H9 (cell line): ENCODE measurements around the gene RASSF8. TPM values are rescaled to one million over a fixed set of nuclear protein-coding genes. Genes with fewer than 3 reads are reported as not detected.

ENCODE experiments used
- DNase-seq: peaks from one replicate; pipeline ENCODE4 v3.0.0-alpha.2; 2017
- H2AFZ ChIP-seq: one replicate; pipeline ENCODE4 v1.6.1; 2013; ENCODE audit warnings: mild to moderate bottlenecking, low read length, control low read depth, moderate library complexity
- H2AK5ac ChIP-seq: 2 replicates; pipeline ENCODE4 v1.6.1; 2013; ENCODE audit warnings: low read length, control low read depth, mixed read lengths; ENCODE audit not compliant: insufficient read length
- H2BK120ac ChIP-seq: one replicate; pipeline ENCODE4 v1.6.1; 2013; ENCODE audit warnings: low read depth, mild to moderate bottlenecking, low read length, control low read depth, inconsistent platforms; ENCODE audit not compliant: poor library complexity, severe bottlenecking
- H2BK12ac ChIP-seq: 2 replicates; pipeline ENCODE4 v1.6.1; 2013; ENCODE audit warnings: low read length, control low read depth, mixed read lengths, low read depth; ENCODE audit not compliant: insufficient read length
- H2BK15ac ChIP-seq: 2 replicates; pipeline ENCODE4 v1.6.1; 2013; ENCODE audit warnings: low read depth, low read length, control low read depth
- H2BK20ac ChIP-seq: one replicate; pipeline ENCODE4 v1.6.1; 2013; ENCODE audit warnings: low read depth, mild to moderate bottlenecking, low read length, control low read depth, inconsistent platforms; ENCODE audit not compliant: poor library complexity, severe bottlenecking
- H2BK5ac ChIP-seq: 2 replicates; pipeline ENCODE4 v1.6.1; 2013; ENCODE audit warnings: low read length, control low read depth, mixed read lengths; ENCODE audit not compliant: insufficient read length
- H3K14ac ChIP-seq: 2 replicates; pipeline ENCODE4 v1.6.1; 2013; ENCODE audit warnings: low read length, control low read depth; ENCODE audit not compliant: insufficient read depth
- H3K18ac ChIP-seq: 2 replicates; pipeline ENCODE4 v1.6.1; 2013; ENCODE audit warnings: low read depth, mild to moderate bottlenecking, mixed read lengths, low read length, control low read depth; ENCODE audit not compliant: insufficient read length
- H3K23ac ChIP-seq: 2 replicates; pipeline ENCODE4 v1.6.1; 2013; ENCODE audit warnings: low read length, control low read depth, mixed read lengths, low read depth; ENCODE audit not compliant: insufficient read length
- H3K23me2 ChIP-seq: 2 replicates; pipeline ENCODE4 v1.6.1; 2013; ENCODE audit warnings: low read depth, mild to moderate bottlenecking, mixed read lengths, low read length, control low read depth; ENCODE audit not compliant: insufficient read length, poor library complexity, severe bottlenecking
- H3K27ac ChIP-seq: 2 replicates; pipeline ENCODE4 v1.5.1; 2013; ENCODE audit warnings: low read length, control low read depth, mixed read lengths, low read depth; ENCODE audit not compliant: insufficient read length
- H3K27me3 ChIP-seq: 2 replicates; pipeline ENCODE4 v1.6.1; 2013; ENCODE audit warnings: low read length, control low read depth, inconsistent platforms; ENCODE audit not compliant: insufficient read depth
- H3K4ac ChIP-seq: 2 replicates; pipeline ENCODE4 v1.6.1; 2013; ENCODE audit warnings: low read depth, mild to moderate bottlenecking, control low read depth, inconsistent platforms, low read length, moderate library complexity
- H3K4me1 ChIP-seq: 2 replicates; pipeline ENCODE4 v1.6.1; 2013; ENCODE audit warnings: low read length, control low read depth, inconsistent platforms; ENCODE audit not compliant: insufficient read depth
- H3K4me2 ChIP-seq: 2 replicates; pipeline ENCODE4 v1.6.1; 2013; ENCODE audit warnings: low read length, control low read depth, mixed read lengths; ENCODE audit not compliant: insufficient read length, insufficient read depth
- H3K56ac ChIP-seq: 2 replicates; pipeline ENCODE4 v1.6.1; 2013; ENCODE audit warnings: low read depth, mild to moderate bottlenecking, mixed read lengths, low read length, control low read depth; ENCODE audit not compliant: insufficient read length
- H3K79me1 ChIP-seq: 2 replicates; pipeline ENCODE4 v1.6.1; 2013; ENCODE audit warnings: low read depth, mild to moderate bottlenecking, moderate library complexity, low read length, control low read depth, inconsistent platforms; ENCODE audit not compliant: insufficient read depth, poor library complexity, severe bottlenecking
- H3K79me2 ChIP-seq: 2 replicates; pipeline ENCODE4 v1.6.1; 2013; ENCODE audit warnings: low read length, control low read depth, inconsistent platforms; ENCODE audit not compliant: insufficient read depth
- H3K9ac ChIP-seq: 2 replicates; pipeline ENCODE4 v1.6.1; 2013; ENCODE audit warnings: low read length, control low read depth, mixed read lengths; ENCODE audit not compliant: insufficient read length; ENCODE audit errors: extremely low read depth
- H3K9me3 ChIP-seq: one replicate; pipeline ENCODE4 v1.6.1; 2013; ENCODE audit warnings: low read depth, low read length, inconsistent platforms; ENCODE audit not compliant: control insufficient read depth
- H3T11ph ChIP-seq: one replicate; pipeline ENCODE4 v1.6.1; 2013; ENCODE audit warnings: mild to moderate bottlenecking, low read length, control low read depth, inconsistent platforms
- H4K20me1 ChIP-seq: one replicate; pipeline ENCODE4 v1.6.1; 2013; ENCODE audit not compliant: control insufficient read depth, insufficient read length, insufficient read depth
- H4K5ac ChIP-seq: 2 replicates; pipeline ENCODE4 v1.6.1; 2013; ENCODE audit warnings: low read depth, mild to moderate bottlenecking, mixed read lengths, low read length, control low read depth; ENCODE audit not compliant: insufficient read length
- H4K8ac ChIP-seq: replicated peaks from 2 replicates; pipeline ENCODE4 v1.6.1; 2013; ENCODE audit warnings: low read length, control low read depth, mixed read lengths, low read depth; ENCODE audit not compliant: insufficient read length
- H4K91ac ChIP-seq: 2 replicates; pipeline ENCODE4 v1.6.1; 2013; ENCODE audit warnings: low read depth, mild to moderate bottlenecking, moderate library complexity, mixed read lengths, low read length, control low read depth; ENCODE audit not compliant: insufficient read length
- H3K27ac Mint-ChIP-seq, 3 experiments: 2 replicates in 2 of 3; 3 replicates in 1 of 3; pipeline ENCODE4 v1.8.0; 2020 to 2021; ENCODE audit warnings: mixed read lengths in 3 of 3, mild to moderate bottlenecking in 1 of 3, moderate library complexity in 1 of 3
- H3K27me3 Mint-ChIP-seq: 2 replicates; pipeline ENCODE4 v1.8.0; 2021; ENCODE audit warnings: low read depth, mild to moderate bottlenecking, moderate library complexity, mixed read lengths
- H3K36me3 Mint-ChIP-seq, 3 experiments: 2 replicates in 2 of 3; 3 replicates in 1 of 3; pipeline ENCODE4 v1.8.0; 2020 to 2021; ENCODE audit warnings: low read depth in 3 of 3, mixed read lengths in 3 of 3; ENCODE audit not compliant: insufficient read depth in 1 of 3
- H3K4me1 Mint-ChIP-seq, 2 experiments: 2 replicates each; pipeline ENCODE4 v1.8.0; 2020; ENCODE audit warnings: mixed read lengths in 2 of 2
- H3K4me3 Mint-ChIP-seq, 2 experiments: 2 replicates in 1 of 2; 3 replicates in 1 of 2; pipeline ENCODE4 v1.8.0; 2020 to 2021; ENCODE audit warnings: mild to moderate bottlenecking in 2 of 2, mixed read lengths in 2 of 2, moderate library complexity in 1 of 2
- H3K9me3 Mint-ChIP-seq, 2 experiments: 2 replicates in 1 of 2; 3 replicates in 1 of 2; pipeline ENCODE4 v1.8.0; 2020; ENCODE audit warnings: mild to moderate bottlenecking in 2 of 2, mixed read lengths in 2 of 2, moderate library complexity in 1 of 2
- CTCF ChIP-seq: fragments of 200-600 bp; sonication (generic); conservative IDR thresholded peaks from 3 replicates; pipeline ENCODE4 v1.8.0; 2021; ENCODE audit warnings: antibody characterized with exemption, mild to moderate bottlenecking
- WGBS: extraction: QIAGEN DNeasy Blood & Tissue Kit; methylation state at CpG from one replicate; pipeline ENCODE4 v1.1.7; 2013; ENCODE audit warnings: missing lambda C conversion rate, low lambda C conversion rate, mixed read lengths; ENCODE audit not compliant: insufficient read length; ENCODE audit errors: extremely low coverage; 5-methylcytosine and 5-hydroxymethylcytosine counted together
- total RNA-seq: library from RNA; stranded (reverse); gene quantifications from 2 replicates; pipeline ENCODE4 v1.2.1, GENCODE V29; 2021

The RASSF8 gene
- total RNA-seq, 1 experiment from 2014 or later, result 38.8 TPM

- H3K36me3 Mint-ChIP-seq, result no peaks in the 10 kb centered on the region
- Histone ChIP-seq H3K23me2 (no peaks in the 10 kb centered on the region), H3K9me3 (no peaks in the 10 kb centered on the region), H3K79me2 (no peaks in the 10 kb centered on the region), H2BK120ac (no peak overlapping the region), H2AFZ (no peak overlapping the region), H3K9ac (no peak overlapping the region), H2BK5ac (no peak overlapping the region), H4K8ac (no peak overlapping the region), H4K20me1 (no peaks in the 10 kb centered on the region), H3K18ac (no peak overlapping the region), H3K27ac (no peak overlapping the region), H3K4me1 (peaks cover 4% of the 10 kb centered on the region; the same call in 1 of the 2 replicates), H2AK5ac (no peak overlapping the region), H3K23ac (no peak overlapping the region), H4K91ac (no peak overlapping the region), H3K4ac (no peak overlapping the region), H2BK20ac (no peak overlapping the region), H3K79me1 (no peaks in the 10 kb centered on the region), H3K4me2 (no peak overlapping the region), H3K27me3 (no peaks in the 10 kb centered on the region), H3T11ph (no peak overlapping the region), H2BK12ac (no peak overlapping the region), H3K14ac (no peak overlapping the region), H4K5ac (no peak overlapping the region), H3K56ac (no peak overlapping the region), H2BK15ac (no peak overlapping the region)
- no CpG with 5 or more reads among the region's 9 CpGs for WGBS
- H3K27ac Mint-ChIP-seq, result peak overlapping the region in 1 of 3 experiments; percentile 39; a peak in 2 of 7 replicates
- peaks cover 15 to 29% of the 10 kb centered on the region in 2 experiments for H3K4me1 Mint-ChIP-seq
- peak; percentile 84 for DNase-seq
- no peak overlapping the region for H3K4me3 Mint-ChIP-seq
- H3K9me3 Mint-ChIP-seq, result no peaks in the 10 kb centered on the region; a peak in 2 of 5 replicates
- peaks cover 4% of the 10 kb centered on the region for H3K27me3 Mint-ChIP-seq
- peak; percentile 60 for TF ChIP-seq CTCF
Observed at GRCh38 chr12:26047401-26048226, 89.1 kb downstream of the RASSF8 start.
